MM.1S (cell line): ENCODE results near the gene ZNF385A.

Experiments
- DNase-seq: peaks from one replicate; pipeline ENCODE4 v3.0.0-alpha.2; 2015
- H2AFZ ChIP-seq: fragments of 300-600 bp; sonication (generic); 2 replicates; pipeline ENCODE4 v1.6.0; 2016; ENCODE audit warnings: antibody characterized with exemption, low read length
- H3F3A ChIP-seq: fragments of 300-600 bp; sonication (generic); 2 replicates; pipeline ENCODE4 v1.6.1; 2016; ENCODE audit warnings: mild to moderate bottlenecking, antibody characterized with exemption, low read length, moderate library complexity, mixed read lengths; ENCODE audit not compliant: insufficient read depth
- H3K27ac ChIP-seq: fragments of 300-600 bp; sonication (generic); 2 replicates; pipeline ENCODE4 v1.5.1; 2016; ENCODE audit warnings: mild to moderate bottlenecking, low read length
- H3K27me3 ChIP-seq: fragments of 300-600 bp; sonication (generic); replicated peaks from 2 replicates; pipeline ENCODE4 v1.6.0; 2016; ENCODE audit warnings: low read length; ENCODE audit not compliant: insufficient read depth
- H3K36me3 ChIP-seq: fragments of 300-600 bp; sonication (generic); replicated peaks from 2 replicates; pipeline ENCODE4 v1.6.1; 2016; ENCODE audit warnings: mild to moderate bottlenecking, low read length, mixed read lengths; ENCODE audit not compliant: insufficient read depth
- H3K4me1 ChIP-seq: fragments of 300-600 bp; sonication (generic); 2 replicates; pipeline ENCODE4 v1.6.1; 2016; ENCODE audit warnings: low read length, mixed read lengths
- H3K4me2 ChIP-seq: fragments of 300-600 bp; sonication (generic); 2 replicates; pipeline ENCODE4 v1.6.0; 2016; ENCODE audit warnings: low read depth, low read length
- H3K4me3 ChIP-seq: fragments of 300-600 bp; sonication (generic); 2 replicates; pipeline ENCODE4 v1.5.1; 2016; ENCODE audit warnings: low read length, mixed read lengths
- H3K79me2 ChIP-seq: fragments of 300-600 bp; sonication (generic); 2 replicates; pipeline ENCODE4 v1.6.1; 2016; ENCODE audit warnings: mixed run types, low read length, mixed read lengths
- H3K9ac ChIP-seq: fragments of 300-600 bp; sonication (generic); 2 replicates; pipeline ENCODE4 v1.6.1; 2016; ENCODE audit warnings: low read length, mixed read lengths
- H3K9me2 ChIP-seq: fragments of 300-600 bp; sonication (generic); replicated peaks from 2 replicates; pipeline ENCODE4 v1.6.1; 2016; ENCODE audit warnings: mild to moderate bottlenecking, low read length, mixed read lengths; ENCODE audit not compliant: insufficient read depth
- H3K9me3 ChIP-seq: fragments of 300-600 bp; sonication (generic); replicated peaks from 2 replicates; pipeline ENCODE4 v1.6.1; 2016; ENCODE audit warnings: mild to moderate bottlenecking, low read length, mixed read lengths; ENCODE audit not compliant: insufficient read depth
- H4K20me1 ChIP-seq: fragments of 300-600 bp; sonication (generic); 2 replicates; pipeline ENCODE4 v1.6.1; 2016; ENCODE audit warnings: mild to moderate bottlenecking, low read length, moderate library complexity, mixed read lengths; ENCODE audit not compliant: insufficient read depth
- CTCF ChIP-seq: fragments of 300-600 bp; sonication (generic); IDR thresholded peaks from 2 replicates; pipeline ENCODE4 v1.5.1; 2016; ENCODE audit warnings: antibody characterized with exemption, low read length, mixed read lengths
- EZH2 ChIP-seq: fragments of 300-600 bp; sonication (generic); optimal IDR thresholded peaks from 2 replicates; pipeline ENCODE3; 2017; ENCODE audit warnings: low read depth, mild to moderate bottlenecking, antibody characterized with exemption, low read length, mixed read lengths
- EZH2phosphoT487 ChIP-seq: fragments of 300-600 bp; sonication (generic); IDR thresholded peaks from 2 replicates; pipeline ENCODE4 v1.6.1; 2018; ENCODE audit warnings: antibody characterized with exemption, low read length

ZNF385A gene

GRCh38 chr12:54374562-54375258 lies 9.8 kb downstream of the ZNF385A start:
- Histone ChIP-seq H3K9me2 (no peaks in the 10 kb centered on the region), H3K27ac (no peak overlapping the region)

GRCh38 chr12:54373649-54374561 lies 10.6 kb downstream of the ZNF385A start:
- H3K79me2 ChIP-seq, result no peaks in the 10 kb centered on the region
- H3K4me1 ChIP-seq, result no peaks in the 10 kb centered on the region
- DNase-seq, result no peak
- H3K9me3 ChIP-seq, result no peaks in the 10 kb centered on the region
- H4K20me1 ChIP-seq, result no peaks in the 10 kb centered on the region
- H3F3A ChIP-seq, result no peaks in the 10 kb centered on the region
- TF ChIP-seq CTCF (no peak), EZH2phosphoT487 (no peak), EZH2 (no peak)
- no peak overlapping the region for H3K27ac ChIP-seq
- H3K4me2 ChIP-seq, result no peak overlapping the region
- H3K27me3 ChIP-seq, result peaks cover 63% of the 10 kb centered on the region
- no peaks in the 10 kb centered on the region for H3K9me2 ChIP-seq
- no peak overlapping the region for H3K4me3 ChIP-seq
- no peaks in the 10 kb centered on the region for H3K36me3 ChIP-seq
- no peak overlapping the region for H3K9ac ChIP-seq
- no peak overlapping the region for H2AFZ ChIP-seq

More at GRCh38 chr12:54374562-54375258, 9.8 kb downstream of the ZNF385A start:
- H3K36me3 ChIP-seq, result no peaks in the 10 kb centered on the region
- H4K20me1 ChIP-seq, result no peaks in the 10 kb centered on the region
- no peak for DNase-seq
- H3K27me3 ChIP-seq, result peaks cover 55% of the 10 kb centered on the region
- peaks cover 3% of the 10 kb centered on the region; the same call in 1 of the 2 replicates for H3K4me1 ChIP-seq
- no peaks in the 10 kb centered on the region for H3K79me2 ChIP-seq
- no peak for TF ChIP-seq EZH2
- TF ChIP-seq EZH2phosphoT487, result no peak
- H3K4me2 ChIP-seq, result no peak overlapping the region
- no peak overlapping the region for H3K9ac ChIP-seq
- H3K9me3 ChIP-seq, result no peaks in the 10 kb centered on the region
- H2AFZ ChIP-seq, result no peak overlapping the region
- H3K4me3 ChIP-seq, result no peak overlapping the region
- H3F3A ChIP-seq, result peaks cover 5% of the 10 kb centered on the region

GRCh38 chr12:54372113-54372806 lies 12.3 kb downstream of the ZNF385A start:
- Histone ChIP-seq H3K4me3 (no peak overlapping the region), H3K9ac (no peak overlapping the region), H3K9me2 (no peaks in the 10 kb centered on the region), H3K27ac (no peak overlapping the region), H3K4me2 (no peak overlapping the region), H3K9me3 (no peaks in the 10 kb centered on the region), H3K36me3 (no peaks in the 10 kb centered on the region), H3K4me1 (no peaks in the 10 kb centered on the region), H3K79me2 (no peaks in the 10 kb centered on the region), H3F3A (no peaks in the 10 kb centered on the region), H3K27me3 (peaks cover 62% of the 10 kb centered on the region), H2AFZ (no peak overlapping the region), H4K20me1 (no peaks in the 10 kb centered on the region)
- TF ChIP-seq EZH2 (no peak), EZH2phosphoT487 (no peak), CTCF (no peak)
- no peak for DNase-seq
